ENCODE results near the gene SLC7A7.

The SLC7A7 gene

GRCh38 chr14:22752422-22752821 is 62.8 kb downstream of the SLC7A7 start:
- no peaks in the 10 kb centered on the region for H3K4me1 ChIP-seq (ENCODE audit: insufficient read depth, low read length, poor library complexity, severe bottlenecking)
- TF ChIP-seq CTCF (conservative IDR thresholded peaks at IDR 0.05; ENCODE audit: low read length): no peak
- no peak for TF ChIP-seq EZH2phosphoT487 (IDR thresholded peaks at IDR 0.05; ENCODE audit: borderline replicate concordance)
- no peaks in the 10 kb centered on the region for H3K79me2 ChIP-seq (ENCODE audit: insufficient read depth, low read length)
- H4K20me1 ChIP-seq (ENCODE audit: insufficient read depth, low read length, poor library complexity, severe bottlenecking): no peaks in the 10 kb centered on the region
- H3K27me3 ChIP-seq (ENCODE audit: insufficient read depth, low read length, poor library complexity, severe bottlenecking): no peaks in the 10 kb centered on the region
- H3K4me3 ChIP-seq (ENCODE audit: low read length, poor library complexity, severe bottlenecking): no peak overlapping the region
- no peak overlapping the region for H3K4me2 ChIP-seq (ENCODE audit: low read depth, low read length, poor library complexity, severe bottlenecking)
- H3K36me3 ChIP-seq (ENCODE audit: insufficient read depth, low read length): no peaks in the 10 kb centered on the region
- no peaks in the 10 kb centered on the region for H3F3A ChIP-seq (ENCODE audit: low read depth)
- no peak overlapping the region for H2AFZ ChIP-seq (ENCODE audit: low read length)
- H3K9me2 ChIP-seq (replicated peaks; ENCODE audit: low read depth, low read length): no peaks in the 10 kb centered on the region
- no peaks in the 10 kb centered on the region for H3K9me3 ChIP-seq (ENCODE audit: insufficient read depth, low read depth, low read length)
- no peak overlapping the region for H3K9ac ChIP-seq (ENCODE audit: low read depth, low read length, poor library complexity, severe bottlenecking)

- Histone ChIP-seq H3K4me3 (ENCODE audit: low read length, poor library complexity, severe bottlenecking) (no peak overlapping the region), H3K79me2 (ENCODE audit: insufficient read depth, low read length) (no peaks in the 10 kb centered on the region), H4K20me1 (ENCODE audit: insufficient read depth, low read length, poor library complexity, severe bottlenecking) (no peaks in the 10 kb centered on the region), H3F3A (ENCODE audit: low read depth) (no peaks in the 10 kb centered on the region), H3K4me1 (ENCODE audit: insufficient read depth, low read length, poor library complexity, severe bottlenecking) (no peaks in the 10 kb centered on the region), H2AFZ (ENCODE audit: low read length) (no peak overlapping the region), H3K9me2 (replicated peaks; ENCODE audit: low read depth, low read length) (no peaks in the 10 kb centered on the region), H3K9ac (ENCODE audit: low read depth, low read length, poor library complexity, severe bottlenecking) (no peak overlapping the region), H3K4me2 (ENCODE audit: low read depth, low read length, poor library complexity, severe bottlenecking) (no peak overlapping the region), H3K36me3 (ENCODE audit: insufficient read depth, low read length) (no peaks in the 10 kb centered on the region), H3K9me3 (ENCODE audit: insufficient read depth, low read depth, low read length) (no peaks in the 10 kb centered on the region), H3K27me3 (ENCODE audit: insufficient read depth, low read length, poor library complexity, severe bottlenecking) (no peaks in the 10 kb centered on the region)
- TF ChIP-seq EZH2phosphoT487 (IDR thresholded peaks at IDR 0.05; ENCODE audit: borderline replicate concordance): no peak
- TF ChIP-seq CTCF (conservative IDR thresholded peaks at IDR 0.05; ENCODE audit: low read length): no peak
These were observed 66.6 kb downstream of the SLC7A7 start for GRCh38 chr14:22748631-22749068.

GRCh38 chr14:22748206-22748605 is 67.0 kb downstream of the SLC7A7 start:
- H3K9me3 ChIP-seq (ENCODE audit: insufficient read depth, low read depth, low read length): no peaks in the 10 kb centered on the region
- TF ChIP-seq CTCF (conservative IDR thresholded peaks at IDR 0.05; ENCODE audit: low read length) (no peak), EZH2phosphoT487 (IDR thresholded peaks at IDR 0.05; ENCODE audit: borderline replicate concordance) (no peak)
- no peaks in the 10 kb centered on the region for H3K4me1 ChIP-seq (ENCODE audit: insufficient read depth, low read length, poor library complexity, severe bottlenecking)
- H2AFZ ChIP-seq (ENCODE audit: low read length): no peak overlapping the region
- no peaks in the 10 kb centered on the region for H3F3A ChIP-seq (ENCODE audit: low read depth)
- H3K9me2 ChIP-seq (replicated peaks; ENCODE audit: low read depth, low read length): no peaks in the 10 kb centered on the region
- no peak overlapping the region for H3K9ac ChIP-seq (ENCODE audit: low read depth, low read length, poor library complexity, severe bottlenecking)
- no peaks in the 10 kb centered on the region for H3K27me3 ChIP-seq (ENCODE audit: insufficient read depth, low read length, poor library complexity, severe bottlenecking)
- no peaks in the 10 kb centered on the region for H3K79me2 ChIP-seq (ENCODE audit: insufficient read depth, low read length)
- H4K20me1 ChIP-seq (ENCODE audit: insufficient read depth, low read length, poor library complexity, severe bottlenecking): no peaks in the 10 kb centered on the region
- no peaks in the 10 kb centered on the region for H3K36me3 ChIP-seq (ENCODE audit: insufficient read depth, low read length)
- H3K4me2 ChIP-seq (ENCODE audit: low read depth, low read length, poor library complexity, severe bottlenecking): no peak overlapping the region
- H3K4me3 ChIP-seq (ENCODE audit: low read length, poor library complexity, severe bottlenecking): no peak overlapping the region

Measured in Loucy (cell line).